GM19240 (cell line): Measurements from ENCODE around the gene BUB3.
"Not testable (repeated sequence)": the region's sequence is repeated elsewhere in the genome, so short reads cannot be mapped to it uniquely, and the experiment has no call there.

Experiments
- DNase-seq: peaks from one replicate; pipeline ENCODE4 v3.0.0; 2011; ENCODE audit warnings: low spot score; ENCODE audit not compliant: insufficient read length

Gene BUB3

GRCh38 chr10:123153486-123154091 lies 613 bp upstream of the BUB3 start:
- DNase-seq: no peak

- no peak for DNase-seq
These were observed 706 bp downstream of the BUB3 start for GRCh38 chr10:123154711-123155505.

- no peak for DNase-seq
These were observed 1.9 kb downstream of the BUB3 start for GRCh38 chr10:123156078-123156477.

- DNase-seq: no peak
These were observed 3.0 kb downstream of the BUB3 start for GRCh38 chr10:123157210-123157609.

GRCh38 chr10:123158682-123159081 lies 4.5 kb downstream of the BUB3 start:
- DNase-seq: no peak

- DNase-seq: no peak
These were observed 6.2 kb downstream of the BUB3 start for GRCh38 chr10:123160311-123160980.

GRCh38 chr10:123164319-123164718 lies 10.1 kb downstream of the BUB3 start:
- no peak for DNase-seq

GRCh38 chr10:123165445-123166072 lies 11.4 kb downstream of the BUB3 start:
- no peak for DNase-seq

- DNase-seq: no peak
These were observed 12.4 kb downstream of the BUB3 start for GRCh38 chr10:123166618-123167017.

- DNase-seq: no peak
These were observed 16.8 kb downstream of the BUB3 start for GRCh38 chr10:123170961-123171360.

GRCh38 chr10:123171616-123172015 lies 17.4 kb downstream of the BUB3 start:
- not testable (repeated sequence) for DNase-seq

- DNase-seq: no peak
These were observed 21.5 kb downstream of the BUB3 start for GRCh38 chr10:123175389-123176387.

GRCh38 chr10:123178390-123178789 lies 24.2 kb downstream of the BUB3 start:
- not testable (repeated sequence) for DNase-seq

- DNase-seq: no peak
These were observed 26.2 kb downstream of the BUB3 start for GRCh38 chr10:123180101-123181090.

- DNase-seq: no peak
These were observed 29.5 kb downstream of the BUB3 start for GRCh38 chr10:123183724-123184123.

GRCh38 chr10:123187781-123188180 lies 33.6 kb downstream of the BUB3 start:
- no peak for DNase-seq

GRCh38 chr10:123191886-123192285 lies 37.7 kb downstream of the BUB3 start:
- no peak for DNase-seq

GRCh38 chr10:123194056-123194455 lies 39.9 kb downstream of the BUB3 start:
- no peak for DNase-seq

GRCh38 chr10:123200531-123200930 lies 46.3 kb downstream of the BUB3 start:
- DNase-seq: no peak

GRCh38 chr10:123202506-123202905 lies 48.3 kb downstream of the BUB3 start:
- DNase-seq: no peak
